ENCODE results near the gene CCDC8.
"Not testable (repeated sequence)": the region's sequence is repeated elsewhere in the genome, so short reads cannot be mapped to it uniquely, and the experiment has no call there.

CCDC8 gene, protein sequence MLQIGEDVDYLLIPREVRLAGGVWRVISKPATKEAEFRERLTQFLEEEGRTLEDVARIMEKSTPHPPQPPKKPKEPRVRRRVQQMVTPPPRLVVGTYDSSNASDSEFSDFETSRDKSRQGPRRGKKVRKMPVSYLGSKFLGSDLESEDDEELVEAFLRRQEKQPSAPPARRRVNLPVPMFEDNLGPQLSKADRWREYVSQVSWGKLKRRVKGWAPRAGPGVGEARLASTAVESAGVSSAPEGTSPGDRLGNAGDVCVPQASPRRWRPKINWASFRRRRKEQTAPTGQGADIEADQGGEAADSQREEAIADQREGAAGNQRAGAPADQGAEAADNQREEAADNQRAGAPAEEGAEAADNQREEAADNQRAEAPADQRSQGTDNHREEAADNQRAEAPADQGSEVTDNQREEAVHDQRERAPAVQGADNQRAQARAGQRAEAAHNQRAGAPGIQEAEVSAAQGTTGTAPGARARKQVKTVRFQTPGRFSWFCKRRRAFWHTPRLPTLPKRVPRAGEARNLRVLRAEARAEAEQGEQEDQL

DNA sequence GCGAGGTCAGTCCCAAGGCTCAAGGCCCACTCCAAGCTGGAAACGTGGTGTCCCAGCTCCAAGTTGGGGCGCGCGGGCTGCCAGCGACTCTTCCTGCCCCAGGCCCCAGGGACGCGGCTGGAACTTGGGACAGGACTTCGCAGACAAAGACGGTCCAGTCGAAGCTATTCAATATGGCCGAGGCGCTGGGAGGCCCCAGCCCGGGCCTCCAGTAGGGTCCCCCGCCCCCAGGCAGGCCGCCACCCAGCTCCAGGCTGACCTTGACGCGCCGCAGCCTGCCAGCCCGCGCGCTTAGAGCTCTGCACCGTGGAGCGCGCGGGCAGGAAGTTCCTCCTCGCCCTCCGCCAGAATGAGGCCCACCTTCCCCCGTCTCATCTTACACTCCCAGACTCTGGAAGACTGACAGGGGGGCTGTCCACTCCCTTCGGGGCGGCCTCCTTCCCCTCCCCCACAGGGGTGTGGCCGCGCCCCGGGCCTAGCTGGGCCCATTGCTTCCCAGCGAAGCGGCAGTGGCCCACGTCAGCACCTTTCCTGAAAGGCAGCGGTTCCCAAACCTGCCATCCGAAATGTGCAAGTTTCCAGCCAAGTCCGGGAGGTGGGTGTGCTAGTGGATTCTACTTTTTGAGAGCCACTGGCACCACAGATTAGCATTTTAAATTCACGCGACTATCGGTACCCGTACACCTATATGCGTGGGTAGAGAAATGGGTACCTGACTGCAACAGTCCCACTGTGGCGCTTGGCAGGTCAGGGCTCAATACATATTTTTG is at the start of gene CCDC8:
Gene CCDC8, minus strand, starts transcription at position 303 of the 770 bp plus-strand sequence. CDS start 754 bp downstream, outside the sequence.
- DNase-seq (ENCODE audit: low read depth in 2 of 2) = no peak

- no peak for DNase-seq (ENCODE audit: low read depth in 2 of 2)
These were observed 48.2 kb upstream of the CCDC8 start for GRCh38 chr19:46461537-46461936.

- no peak for DNase-seq (ENCODE audit: low read depth in 2 of 2)
These were observed 47.6 kb upstream of the CCDC8 start for GRCh38 chr19:46460981-46461380.

GRCh38 chr19:46460055-46460454 is 46.7 kb upstream of the CCDC8 start:
- DNase-seq (ENCODE audit: low read depth in 2 of 2) = no peak

DNA sequence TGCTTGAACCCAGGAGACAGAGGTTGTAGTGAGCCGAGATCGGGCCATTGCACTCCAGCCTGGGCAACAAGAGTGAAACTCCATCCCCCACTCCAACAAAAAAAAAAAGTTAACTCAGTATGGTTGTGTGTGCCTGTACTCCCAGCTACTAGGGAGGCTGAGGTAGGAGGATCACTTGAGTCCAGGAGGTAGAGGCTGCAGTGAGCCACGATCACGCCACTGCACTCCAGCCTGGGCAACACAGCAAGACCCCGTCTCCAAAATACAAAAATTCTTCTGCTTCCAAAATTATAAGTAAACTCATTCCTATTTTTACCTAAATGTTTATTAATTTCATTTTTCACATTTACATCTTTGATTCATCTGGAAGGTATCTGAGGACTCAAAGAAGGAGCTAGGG is 43.6 kb upstream of the CCDC8 start:
- DNase-seq (ENCODE audit: low read depth in 2 of 2) = no peak

GRCh38 chr19:46454244-46454643 is 40.9 kb upstream of the CCDC8 start:
- no peak for DNase-seq (ENCODE audit: low read depth in 2 of 2)

DNA sequence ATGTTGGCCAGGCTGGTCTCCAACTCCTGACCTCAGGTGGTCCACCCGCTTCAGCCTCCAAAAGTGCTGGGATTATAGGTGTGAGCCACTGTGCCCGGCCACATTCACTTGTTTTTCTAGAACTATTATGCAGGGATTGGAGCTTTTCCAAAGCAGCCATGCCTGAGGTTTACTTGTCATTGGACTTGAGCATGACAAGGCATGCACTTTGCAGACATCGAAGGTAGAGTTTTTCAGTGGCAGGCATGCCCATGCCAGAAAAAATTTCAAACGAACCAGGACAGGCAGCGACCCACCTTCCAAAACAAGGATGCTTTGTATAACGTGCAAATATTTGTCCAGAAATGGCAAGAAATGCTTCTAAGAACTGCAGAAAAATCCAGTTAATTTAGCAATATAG is 40.3 kb upstream of the CCDC8 start:
- no peak for DNase-seq (ENCODE audit: low read depth in 2 of 2)

- no peak for DNase-seq (ENCODE audit: low read depth in 2 of 2)
These were observed 38.8 kb upstream of the CCDC8 start for GRCh38 chr19:46452186-46452585.

DNA sequence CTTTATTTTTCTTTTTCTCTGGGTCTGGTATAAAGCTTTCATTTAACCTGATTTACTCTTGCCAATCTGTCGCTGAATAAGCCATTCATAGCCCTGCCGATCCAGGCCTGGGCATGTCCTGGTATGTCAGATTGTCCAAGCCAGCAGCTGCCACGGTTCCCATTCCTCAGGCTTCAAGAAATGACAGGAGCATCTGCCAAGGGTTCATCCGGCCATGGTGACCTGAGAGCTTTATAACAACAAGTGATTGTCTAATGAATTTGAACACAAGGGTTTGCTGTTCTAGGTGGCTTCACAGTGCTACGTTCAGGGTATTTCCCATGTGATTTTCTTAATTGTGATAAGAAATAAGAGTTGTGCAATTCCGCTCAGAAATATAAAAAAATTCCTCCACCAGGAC is 38.0 kb upstream of the CCDC8 start:
- DNase-seq (ENCODE audit: low read depth in 2 of 2) = no peak

DNA sequence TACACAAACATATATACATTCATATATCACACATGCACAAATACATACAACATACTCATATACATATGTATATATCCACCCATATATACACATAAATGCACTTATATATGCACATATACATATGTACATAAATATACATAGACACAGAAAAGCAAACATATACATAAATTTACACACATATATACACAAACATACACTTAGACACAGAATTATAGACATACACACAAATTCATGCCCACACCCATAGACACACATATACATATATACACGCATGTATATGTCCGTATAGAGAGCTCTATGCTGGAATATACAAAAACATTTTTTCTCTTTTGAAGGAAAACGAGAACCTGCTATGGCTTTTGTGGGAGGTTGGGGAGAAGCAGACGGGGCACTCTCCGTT is 37.4 kb upstream of the CCDC8 start:
- DNase-seq (ENCODE audit: low read depth in 2 of 2) = no peak

DNA sequence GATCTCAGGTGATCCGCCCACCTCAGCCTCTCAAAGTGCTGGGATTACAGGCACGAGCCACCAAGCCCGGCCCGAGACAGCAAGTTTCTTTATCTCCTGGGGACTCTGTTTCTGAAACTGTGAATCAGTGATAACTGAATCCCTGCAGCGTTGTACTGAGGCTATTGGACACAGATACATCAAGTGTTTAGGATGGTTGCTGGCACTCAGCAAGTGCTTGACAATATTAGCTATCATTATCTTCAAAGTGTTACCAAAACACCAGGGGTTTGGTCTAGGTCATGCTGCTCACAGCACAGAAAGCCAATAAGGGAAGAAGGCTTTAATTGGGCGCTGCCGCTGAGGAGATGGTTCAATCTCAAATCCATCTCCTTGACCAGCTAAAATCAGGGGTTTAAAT is 35.9 kb upstream of the CCDC8 start:
- DNase-seq (ENCODE audit: low read depth in 2 of 2) = no peak

DNA sequence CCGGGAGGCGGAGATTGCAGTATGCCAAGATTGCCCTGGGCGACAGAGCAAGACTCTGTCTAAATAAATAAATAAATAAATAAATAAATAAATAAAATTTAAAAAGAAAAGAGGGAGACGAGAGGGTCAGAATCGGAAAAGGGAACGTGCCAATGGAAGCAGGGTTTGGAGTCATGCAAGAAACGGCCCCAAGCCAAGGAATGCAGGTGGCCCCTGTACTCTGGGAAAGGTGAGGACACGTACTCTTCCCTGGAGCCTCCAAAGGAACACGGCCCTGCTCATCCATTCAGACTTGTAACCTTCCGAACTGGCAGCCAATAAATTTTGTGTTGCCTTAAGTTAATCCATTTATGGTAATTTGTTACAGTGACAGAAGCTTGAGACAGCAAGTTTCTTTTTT is 35.2 kb upstream of the CCDC8 start:
- no peak for DNase-seq (ENCODE audit: low read depth in 2 of 2)

GRCh38 chr19:46447824-46448223 is 34.5 kb upstream of the CCDC8 start:
- DNase-seq (ENCODE audit: low read depth in 2 of 2) = no peak

DNA sequence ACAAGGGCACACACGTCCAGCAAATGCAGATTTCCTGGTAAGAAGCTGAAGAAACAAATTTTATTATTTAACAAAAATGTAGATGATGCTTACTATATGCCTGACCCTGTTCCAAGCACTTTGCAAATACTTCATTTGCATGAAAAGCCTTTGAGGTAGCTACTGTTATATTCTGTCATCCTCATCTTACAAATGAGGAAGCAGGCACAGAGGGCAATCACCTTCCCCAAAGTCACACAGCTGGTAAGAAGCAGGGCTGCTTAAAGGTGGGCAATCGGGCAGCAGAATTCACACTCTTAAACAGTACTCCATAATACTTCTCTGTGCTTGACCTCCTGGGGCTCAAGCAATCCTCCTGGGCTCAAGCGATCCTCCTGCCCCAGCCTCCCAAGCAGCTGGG is 33.6 kb upstream of the CCDC8 start:
- no peak for DNase-seq (ENCODE audit: low read depth in 2 of 2)

DNA sequence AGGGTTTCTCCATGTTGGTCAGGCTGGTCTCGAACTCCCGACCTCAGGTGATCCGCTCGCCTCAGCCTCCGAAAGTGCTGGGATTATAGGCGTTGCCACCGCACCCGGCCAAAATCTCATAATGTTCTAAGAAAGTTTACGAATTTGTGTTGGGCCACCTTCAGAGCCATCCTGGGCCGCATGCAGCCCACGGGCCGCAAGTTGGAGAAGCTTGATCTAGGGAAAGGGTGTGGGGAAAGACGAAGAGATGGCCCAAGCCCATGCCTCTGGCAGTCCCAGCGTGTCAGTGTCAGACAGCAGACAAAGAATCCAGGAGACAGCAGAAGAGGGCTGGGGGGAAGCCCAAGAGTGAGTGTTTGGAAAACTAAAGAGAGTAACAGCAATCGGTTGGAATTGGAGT is 32.7 kb upstream of the CCDC8 start:
- DNase-seq (ENCODE audit: low read depth in 2 of 2) = no peak

GRCh38 chr19:46442808-46443450 is 29.6 kb upstream of the CCDC8 start:
- no peak for DNase-seq (ENCODE audit: low read depth in 2 of 2)

- DNase-seq (ENCODE audit: low read depth in 2 of 2) = no peak
These were observed 28.5 kb upstream of the CCDC8 start for GRCh38 chr19:46441866-46442265.

- DNase-seq (ENCODE audit: low read depth in 2 of 2) = not testable (repeated sequence)
These were observed 22.3 kb upstream of the CCDC8 start for GRCh38 chr19:46435689-46436088.

DNA sequence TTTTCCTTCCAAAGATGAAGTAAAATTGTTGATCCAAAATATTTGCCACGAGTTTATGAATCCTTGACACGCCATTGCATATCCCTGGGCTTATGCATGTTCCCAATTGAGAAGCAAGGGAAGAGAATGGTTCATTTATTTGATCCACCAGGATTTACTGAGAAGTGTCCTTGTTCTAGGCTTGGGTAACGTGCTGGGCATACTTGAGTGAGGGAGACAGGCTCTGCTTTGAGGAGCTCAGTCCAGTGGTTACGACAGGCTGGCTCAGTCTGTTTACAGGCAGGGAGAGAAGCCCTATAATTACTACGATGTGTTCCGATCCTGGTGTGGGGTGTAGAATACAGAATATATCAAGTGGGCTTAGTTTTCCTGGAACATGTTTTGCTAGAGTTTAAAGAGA is 21.6 kb upstream of the CCDC8 start:
- DNase-seq (ENCODE audit: low read depth in 2 of 2) = no peak

DNA sequence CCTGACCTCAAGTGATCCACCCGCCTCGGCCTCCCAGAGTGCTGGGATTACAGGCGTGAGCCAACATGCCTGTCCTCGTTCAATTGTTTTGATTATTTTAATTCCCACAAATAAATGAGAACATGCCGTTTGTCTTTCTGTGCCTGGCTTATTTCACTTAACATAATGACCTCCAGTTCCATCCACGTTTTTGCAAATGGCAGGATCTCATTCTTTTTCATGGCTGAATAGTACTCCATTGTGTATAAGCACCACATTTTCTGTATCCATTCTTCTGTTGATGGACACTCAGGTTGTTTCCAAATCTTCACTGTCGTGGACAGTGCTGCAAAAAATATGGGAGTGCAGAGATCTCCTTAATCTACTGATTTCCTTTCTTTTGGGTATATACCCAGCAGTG is 20.1 kb upstream of the CCDC8 start:
- DNase-seq (ENCODE audit: low read depth in 2 of 2) = not testable (repeated sequence)

GRCh38 chr19:46431824-46432223 is 18.5 kb upstream of the CCDC8 start:
- DNase-seq (ENCODE audit: low read depth in 2 of 2) = no peak

- DNase-seq (ENCODE audit: low read depth in 2 of 2) = no peak
These were observed 16.6 kb upstream of the CCDC8 start for GRCh38 chr19:46429999-46430398.
